Uterus (tissue), 2 donors: ENCODE measurements around the gene ANKRD11.

Source experiments
- CTCF ChIP-seq, 4 experiments: fragments of 200-600 bp in 2 of 4; fragments of 450-650 bp in 2 of 4; sonication (generic) in 2 of 4; IDR thresholded peaks; one replicate each; pipeline ENCODE4 v1.5.1; 2016 to 2019; ENCODE audit warnings: antibody characterized with exemption in 4 of 4, mild to moderate bottlenecking in 2 of 4, moderate library complexity in 1 of 4
- POLR2A ChIP-seq, 2 donors: fragments of 450-650 bp; IDR thresholded peaks; one replicate each; pipeline ENCODE4 v1.6.1; 2016; ENCODE audit warnings: antibody characterized with exemption in 2 of 2, mild to moderate bottlenecking in 1 of 2, moderate library complexity in 1 of 2

DNA sequence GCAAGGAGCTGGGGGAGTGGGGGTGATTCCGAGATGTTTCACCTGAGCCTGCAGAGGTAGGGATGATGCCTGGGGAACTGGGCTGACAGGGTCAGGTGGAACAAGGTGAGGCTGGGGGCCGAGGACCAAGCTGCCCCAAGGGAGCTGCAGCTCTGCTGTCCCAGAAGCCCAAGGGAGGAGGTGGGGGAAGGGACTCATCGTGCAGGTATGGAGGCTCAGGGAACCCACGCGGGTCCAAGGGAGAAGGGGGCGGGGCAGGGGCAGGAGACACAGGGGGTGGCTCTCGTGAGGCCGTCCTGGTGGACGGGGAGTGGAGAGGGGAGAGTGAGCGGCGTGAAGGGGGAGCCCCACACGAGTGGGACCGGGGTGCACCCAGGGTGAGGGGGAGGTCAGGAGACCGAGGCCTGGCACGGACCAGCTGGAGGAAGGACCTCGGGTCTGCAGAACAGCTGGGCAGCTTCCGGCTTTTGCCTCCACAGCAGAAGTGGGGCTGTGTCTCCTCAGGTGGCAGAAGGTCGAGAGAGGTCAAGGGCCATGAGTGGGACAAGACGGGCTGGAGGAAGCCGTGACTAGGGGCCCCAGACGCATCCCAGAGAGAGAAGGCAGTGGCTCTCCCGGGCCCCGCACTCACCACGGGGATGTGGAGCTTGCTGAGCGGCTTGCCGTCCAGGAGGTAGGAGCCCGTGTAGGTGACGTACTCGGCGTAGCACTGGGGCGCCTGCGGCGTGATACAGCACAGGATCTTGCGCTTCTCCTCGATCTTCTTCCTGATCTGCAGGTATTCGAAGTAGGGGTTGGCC lies 211.7 kb downstream of the ANKRD11 start:
- TF ChIP-seq POLR2A (IDR thresholded peaks at IDR 0.05) (no peak), CTCF (IDR thresholded peaks at IDR 0.05) (no peak)
